Measurements from ENCODE around the gene CADM4.

Gene CADM4

GRCh38 chr19:43582495-43582894 lies 57.2 kb downstream of the CADM4 start:
- no peak for DNase-seq (ENCODE audit: low spot score)

- DNase-seq (ENCODE audit: low spot score), result no peak
These were observed 58.2 kb downstream of the CADM4 start for GRCh38 chr19:43581467-43581866.

- DNase-seq (ENCODE audit: low spot score), result no peak
These were observed 60.9 kb downstream of the CADM4 start for GRCh38 chr19:43578787-43579186.

- DNase-seq (ENCODE audit: low spot score), result no peak
These were observed 63.4 kb downstream of the CADM4 start for GRCh38 chr19:43575955-43576878.

- peak; percentile 96 for DNase-seq (ENCODE audit: low spot score)
These were observed 64.3 kb downstream of the CADM4 start, which contains the start of the genes PINLYP and XRCC1 for GRCh38 chr19:43575156-43575950. Gene PINLYP, plus strand, starts transcription at chr19:43575801. Its CDS starts 1,391 bp downstream, at chr19:43577192. Gene XRCC1, minus strand, starts transcription at chr19:43575527. Its CDS starts 69 bp downstream, at chr19:43575458.

GRCh38 chr19:43574424-43575155 lies 65.1 kb downstream of the CADM4 start:
- DNase-seq (ENCODE audit: low spot score), result no peak
